Activated CD4-positive, alpha-beta T cell treated with anti-CD3 and anti-CD28 coated beads, Interleukin-2, amount 50 U/mL, for 16 hours (primary cell): ENCODE data around the gene MYO5B.
"Not testable (repeated sequence)": the region's sequence is repeated elsewhere in the genome, so short reads cannot be mapped to it uniquely, and the experiment has no call there.

Source experiments
- DNase-seq: peaks from one replicate; pipeline ENCODE4 v3.0.0-alpha.2; 2020

The MYO5B gene

GRCh38 chr18:49910019-49910418, 284.9 kb downstream of the MYO5B start:
- no peak for DNase-seq

- no peak for DNase-seq
These were observed 287.5 kb downstream of the MYO5B start for GRCh38 chr18:49907346-49907929.

- no peak for DNase-seq
These were observed 289.2 kb downstream of the MYO5B start for GRCh38 chr18:49905771-49906170.

DNA sequence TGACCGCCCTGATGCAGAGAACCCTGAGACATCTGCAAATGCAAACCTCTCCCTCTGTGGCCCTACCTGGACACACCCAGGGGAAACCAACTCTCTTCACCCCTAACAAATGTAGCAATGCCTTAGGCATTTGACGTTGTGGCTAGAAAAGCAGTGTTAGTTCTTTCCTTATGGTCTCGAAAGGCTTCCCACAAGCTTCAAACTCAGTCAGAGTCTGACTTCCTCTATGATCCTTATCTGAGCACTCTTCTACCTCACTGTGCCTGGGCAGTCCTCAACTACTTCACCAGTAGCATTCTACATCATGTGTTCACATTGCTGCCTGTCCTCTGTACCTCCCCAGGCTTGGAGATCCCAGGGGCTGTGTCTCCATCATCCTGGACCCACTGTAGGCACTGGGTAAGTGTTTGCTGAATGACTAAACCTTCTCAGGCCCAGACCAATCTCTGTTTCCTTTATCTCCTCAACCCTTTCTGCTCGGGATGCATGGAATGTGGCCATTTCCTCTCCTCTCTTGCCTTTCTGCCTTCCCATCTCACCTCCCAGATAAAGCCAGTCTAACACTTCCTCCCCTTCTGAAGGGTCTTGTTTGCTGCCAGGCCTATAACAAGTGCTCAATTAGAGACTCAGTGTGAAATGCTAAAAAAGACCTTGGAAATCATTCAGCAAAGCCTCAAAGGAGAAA, 289.9 kb downstream of the MYO5B start:
- no peak for DNase-seq

- no peak for DNase-seq
These were observed 293.0 kb downstream of the MYO5B start for GRCh38 chr18:49901862-49902340.

- no peak for DNase-seq
These were observed 295.2 kb downstream of the MYO5B start for GRCh38 chr18:49899657-49900330.

DNA sequence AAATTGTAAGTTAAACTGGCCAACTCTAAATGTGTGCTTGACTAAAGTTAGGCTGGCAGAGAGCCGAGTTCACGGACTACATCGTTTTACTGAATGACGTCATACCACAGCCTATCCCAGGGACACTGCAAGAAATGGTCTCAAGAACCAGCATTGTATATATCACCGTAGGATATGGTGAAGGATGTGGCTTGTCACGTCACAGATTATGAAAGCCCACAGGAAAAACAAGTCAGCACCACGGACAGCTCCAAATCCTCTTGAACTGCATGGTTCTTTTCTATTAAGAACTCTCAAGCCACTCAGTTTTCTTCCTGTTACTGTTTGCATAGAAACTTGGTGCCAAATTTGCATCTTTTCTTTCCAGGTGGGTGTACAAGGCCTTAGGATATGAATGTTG, 296.5 kb downstream of the MYO5B start:
- peak; percentile 54 for DNase-seq

DNA sequence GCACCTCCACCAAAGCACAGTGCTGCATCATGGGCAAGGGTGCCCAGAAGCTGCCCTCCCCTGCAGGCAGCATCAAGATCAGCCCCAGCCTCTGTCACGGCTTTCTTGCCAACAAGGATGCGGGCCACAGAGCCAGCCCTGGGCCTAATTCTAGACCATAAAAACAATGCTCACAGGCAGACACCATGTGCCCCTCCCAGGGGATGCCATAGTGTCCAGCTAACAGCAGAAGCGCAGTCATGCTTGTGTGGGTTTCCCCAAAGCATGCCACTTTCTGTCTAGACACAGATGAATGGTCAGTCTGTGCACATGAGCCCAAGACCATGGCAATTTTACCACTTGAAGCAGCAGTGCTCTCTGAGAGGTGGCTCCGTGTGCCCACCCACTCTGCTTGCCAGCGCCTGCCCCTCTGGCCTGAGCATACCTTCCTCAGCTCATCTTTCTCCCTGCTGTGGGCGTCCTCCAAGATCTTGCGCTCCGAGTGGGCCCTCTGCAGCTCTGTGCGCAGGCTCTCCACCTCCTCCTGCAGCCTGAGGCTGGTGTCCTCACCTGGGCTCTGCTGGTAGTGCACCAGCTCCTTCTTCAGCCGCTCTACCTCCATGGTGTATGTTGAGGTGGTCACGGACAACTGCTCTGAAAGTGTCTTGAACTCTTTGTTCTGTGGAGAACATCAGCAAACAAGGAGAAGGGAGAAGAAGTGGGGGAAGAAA, 300.3 kb downstream of the MYO5B start:
- no peak for DNase-seq

GRCh38 chr18:49893036-49893435, 301.9 kb downstream of the MYO5B start:
- no peak for DNase-seq

DNA sequence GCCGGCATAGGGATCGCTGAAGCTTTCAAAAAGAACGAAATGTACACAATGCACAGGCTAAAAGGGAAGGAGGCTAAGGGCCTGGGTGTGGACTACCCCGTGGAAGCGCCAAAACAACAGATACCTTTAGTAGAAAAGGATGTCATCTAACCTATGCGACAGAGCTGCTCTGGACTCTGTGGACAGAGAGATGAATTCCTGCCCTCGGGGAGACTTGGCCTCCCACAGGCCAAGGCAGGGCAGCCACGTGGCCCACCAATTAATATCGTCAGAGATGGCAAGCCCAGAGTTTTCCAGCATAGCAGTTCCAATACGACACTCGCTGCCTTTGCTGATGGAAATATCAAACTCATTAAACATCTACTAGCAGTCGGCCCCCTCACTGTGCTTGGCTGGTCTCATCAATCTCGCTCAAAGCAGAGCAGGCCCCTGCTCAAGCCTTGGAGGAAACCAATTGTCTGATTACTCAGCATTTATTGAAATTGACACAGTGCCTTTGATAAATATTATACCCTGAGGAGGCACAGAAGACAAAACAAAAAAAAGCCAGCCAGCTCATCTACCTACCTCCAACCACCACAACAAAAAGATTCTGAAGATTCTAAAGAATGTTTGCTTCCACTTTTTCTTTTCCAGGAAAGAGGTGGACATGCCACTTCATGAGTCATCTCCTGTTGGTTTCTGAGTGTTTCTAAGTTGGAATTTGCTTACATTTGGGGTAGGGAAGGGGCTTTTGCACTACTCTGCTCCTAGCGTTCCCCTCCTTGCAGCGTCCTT, 302.6 kb downstream of the MYO5B start:
- DNase-seq: no peak

GRCh38 chr18:49890041-49890440, 304.9 kb downstream of the MYO5B start:
- no peak for DNase-seq

GRCh38 chr18:49889552-49889951, 305.4 kb downstream of the MYO5B start:
- not testable (repeated sequence) for DNase-seq

GRCh38 chr18:49886891-49887764, 307.8 kb downstream of the MYO5B start:
- DNase-seq: peak; percentile 14

GRCh38 chr18:49884959-49885358, 310.0 kb downstream of the MYO5B start:
- DNase-seq: no peak

DNA sequence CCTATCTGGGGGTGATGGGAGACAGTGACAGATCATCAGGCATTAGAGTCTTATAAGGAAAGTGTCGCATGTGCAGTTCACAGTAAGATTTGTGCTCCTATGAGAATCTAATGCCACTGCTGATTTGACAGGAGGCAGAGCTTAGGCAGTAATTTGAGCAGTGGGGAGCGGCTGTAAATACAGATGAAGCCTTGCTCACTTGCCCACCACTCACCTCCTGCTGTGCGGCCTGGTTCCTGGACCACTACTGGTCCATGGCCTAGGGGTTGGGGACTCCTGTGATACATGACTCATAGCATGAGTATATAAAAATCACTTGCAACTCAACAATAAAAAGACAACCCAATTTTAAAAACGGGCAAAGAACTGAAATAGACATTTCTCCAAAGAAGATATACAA, 310.5 kb downstream of the MYO5B start:
- no peak for DNase-seq

- DNase-seq: no peak
These were observed 314.3 kb downstream of the MYO5B start for GRCh38 chr18:49880661-49881060.

DNA sequence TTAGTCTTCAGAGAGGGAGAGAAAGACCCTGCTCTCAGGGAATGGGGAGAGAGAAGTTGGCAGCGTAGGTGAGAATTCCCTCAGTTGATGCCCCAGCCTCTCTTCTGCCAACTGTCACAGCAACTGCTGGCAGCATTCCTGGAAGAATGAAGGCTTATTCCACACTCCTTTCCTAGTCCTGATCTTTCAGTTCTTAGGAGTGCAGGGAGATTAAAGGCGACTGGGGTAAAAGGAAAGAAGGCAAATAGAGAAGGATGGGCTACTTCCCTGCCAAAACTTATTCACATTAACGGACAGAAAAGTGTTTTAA, 315.7 kb downstream of the MYO5B start:
- DNase-seq: no peak

GRCh38 chr18:49878567-49879270, 316.2 kb downstream of the MYO5B start:
- no peak for DNase-seq

DNA sequence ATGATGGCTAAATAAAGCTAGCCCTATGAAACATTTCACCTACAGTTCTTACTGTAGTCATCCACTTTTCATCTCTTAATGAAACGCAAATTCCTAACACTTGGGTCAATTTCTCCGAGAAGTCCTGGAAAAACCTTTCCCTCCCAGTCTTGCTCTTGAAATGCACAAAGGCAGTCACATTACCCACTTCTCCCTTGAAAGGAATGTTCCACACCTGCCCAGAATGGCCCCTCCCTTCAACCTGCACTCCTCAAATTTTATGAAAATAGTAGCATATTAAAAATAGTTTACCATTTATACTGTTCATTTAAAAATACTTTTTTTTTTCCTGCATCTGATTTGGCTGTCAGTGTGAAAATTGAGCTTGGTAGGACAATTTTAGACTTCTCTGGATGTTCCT, 316.9 kb downstream of the MYO5B start:
- DNase-seq: no peak

GRCh38 chr18:49876536-49876935, 318.4 kb downstream of the MYO5B start:
- no peak for DNase-seq

DNA sequence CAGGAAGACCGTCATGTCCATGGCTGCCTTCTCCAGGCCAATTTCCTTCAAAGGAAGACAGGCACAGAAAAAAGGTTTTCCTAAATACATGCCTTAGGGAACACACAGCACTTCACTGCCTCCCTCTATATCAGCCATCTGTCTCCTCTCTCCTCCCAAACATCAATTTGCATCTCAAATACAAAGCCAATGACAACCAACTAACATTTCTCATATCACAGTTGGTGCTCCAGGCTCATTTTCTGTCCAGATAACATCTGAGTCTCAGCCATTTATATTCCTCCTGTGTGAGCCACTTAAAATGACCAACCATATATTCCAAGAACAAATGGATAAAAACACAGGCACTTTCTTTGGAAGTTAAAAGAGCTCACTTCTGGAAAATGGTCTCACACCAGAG, 319.2 kb downstream of the MYO5B start:
- no peak for DNase-seq
